Neuron (in vitro differentiated cells): ENCODE measurements around the gene DUOX2.
"Not testable (repeated sequence)": the region's sequence is repeated elsewhere in the genome, so short reads cannot be mapped to it uniquely, and the experiment has no call there.

ENCODE experiments used
- H2AFZ ChIP-seq: one replicate; pipeline ENCODE4 v1.6.1; 2013; ENCODE audit warnings: low read depth, mild to moderate bottlenecking, inconsistent platforms, low read length, moderate library complexity
- H3K27me3 ChIP-seq: one replicate; pipeline ENCODE4 v1.6.1; 2013; ENCODE audit warnings: low read length; ENCODE audit not compliant: insufficient read depth
- H3K36me3 ChIP-seq: one replicate; pipeline ENCODE4 v1.6.1; 2013; ENCODE audit warnings: low read length; ENCODE audit not compliant: insufficient read depth
- H3K4me1 ChIP-seq: one replicate; pipeline ENCODE4 v1.6.1; 2013; ENCODE audit warnings: low read length; ENCODE audit not compliant: insufficient read depth
- H3K4me3 ChIP-seq: 2 replicates; pipeline ENCODE4 v1.5.1; 2013; ENCODE audit warnings: mild to moderate bottlenecking, low read length, moderate library complexity
- H3K9me3 ChIP-seq: one replicate; pipeline ENCODE4 v1.6.1; 2013; ENCODE audit warnings: low read length

The DUOX2 gene

GRCh38 chr15:45147606-45148005 is 33.6 kb upstream of the DUOX2 start:
- H3K4me3 ChIP-seq = no peak overlapping the region
- H2AFZ ChIP-seq = no peak overlapping the region
- H3K36me3 ChIP-seq = no peaks in the 10 kb centered on the region
- peaks cover 11% of the 10 kb centered on the region for H3K27me3 ChIP-seq
- no peaks in the 10 kb centered on the region for H3K9me3 ChIP-seq
- H3K4me1 ChIP-seq = no peaks in the 10 kb centered on the region

GRCh38 chr15:45146405-45146804 is 32.4 kb upstream of the DUOX2 start:
- Histone ChIP-seq H3K4me1 (no peaks in the 10 kb centered on the region), H3K4me3 (no peak overlapping the region), H3K9me3 (no peaks in the 10 kb centered on the region), H3K36me3 (no peaks in the 10 kb centered on the region), H2AFZ (no peak overlapping the region), H3K27me3 (peaks cover 16% of the 10 kb centered on the region)

- Histone ChIP-seq H3K4me3 (no peak overlapping the region), H3K27me3 (peaks cover 28% of the 10 kb centered on the region), H3K36me3 (no peaks in the 10 kb centered on the region)
These were observed 30.8 kb upstream of the DUOX2 start for GRCh38 chr15:45144775-45145174.

GRCh38 chr15:45143946-45144345 is 30.0 kb upstream of the DUOX2 start:
- H3K36me3 ChIP-seq = no peaks in the 10 kb centered on the region
- no peak overlapping the region for H2AFZ ChIP-seq
- H3K9me3 ChIP-seq = no peaks in the 10 kb centered on the region
- H3K27me3 ChIP-seq = peaks cover 29% of the 10 kb centered on the region
- no peak overlapping the region for H3K4me3 ChIP-seq
- no peaks in the 10 kb centered on the region for H3K4me1 ChIP-seq

More at GRCh38 chr15:45144775-45145174, 30.8 kb upstream of the DUOX2 start:
- Histone ChIP-seq H3K4me1 (no peaks in the 10 kb centered on the region), H2AFZ (no peak overlapping the region), H3K9me3 (no peaks in the 10 kb centered on the region)

- Histone ChIP-seq H3K36me3 (no peaks in the 10 kb centered on the region), H3K4me1 (no peaks in the 10 kb centered on the region), H3K4me3 (no peak overlapping the region), H3K9me3 (no peaks in the 10 kb centered on the region), H3K27me3 (peaks cover 32% of the 10 kb centered on the region), H2AFZ (no peak overlapping the region)
These were observed 29.1 kb upstream of the DUOX2 start for GRCh38 chr15:45143056-45143455.

GRCh38 chr15:45141386-45141785 is 27.4 kb upstream of the DUOX2 start:
- H3K4me3 ChIP-seq = no peak overlapping the region

GRCh38 chr15:45140557-45141250 is 26.7 kb upstream of the DUOX2 start:
- Histone ChIP-seq H3K27me3 (peaks cover 48% of the 10 kb centered on the region), H2AFZ (no peak overlapping the region), H3K4me3 (no peak overlapping the region), H3K36me3 (no peaks in the 10 kb centered on the region), H3K9me3 (no peaks in the 10 kb centered on the region), H3K4me1 (no peaks in the 10 kb centered on the region)

More at GRCh38 chr15:45141386-45141785, 27.4 kb upstream of the DUOX2 start:
- Histone ChIP-seq H3K4me1 (no peaks in the 10 kb centered on the region), H3K27me3 (peaks cover 42% of the 10 kb centered on the region), H2AFZ (no peak overlapping the region), H3K9me3 (no peaks in the 10 kb centered on the region), H3K36me3 (no peaks in the 10 kb centered on the region)

- H3K4me3 ChIP-seq = no peak overlapping the region
- no peaks in the 10 kb centered on the region for H3K9me3 ChIP-seq
- no peaks in the 10 kb centered on the region for H3K4me1 ChIP-seq
- peaks cover 55% of the 10 kb centered on the region for H3K27me3 ChIP-seq
- H2AFZ ChIP-seq = no peak overlapping the region
- no peaks in the 10 kb centered on the region for H3K36me3 ChIP-seq
These were observed 25.8 kb upstream of the DUOX2 start for GRCh38 chr15:45139770-45140169.

GRCh38 chr15:45138814-45139765 is 25.1 kb upstream of the DUOX2 start:
- peaks cover 59% of the 10 kb centered on the region for H3K27me3 ChIP-seq
- H3K36me3 ChIP-seq = no peaks in the 10 kb centered on the region
- H2AFZ ChIP-seq = no peak overlapping the region
- no peak overlapping the region for H3K4me3 ChIP-seq
- no peaks in the 10 kb centered on the region for H3K9me3 ChIP-seq
- H3K4me1 ChIP-seq = no peaks in the 10 kb centered on the region

- H3K36me3 ChIP-seq = no peaks in the 10 kb centered on the region
- peaks cover 64% of the 10 kb centered on the region for H3K27me3 ChIP-seq
These were observed 23.7 kb upstream of the DUOX2 start for GRCh38 chr15:45137703-45138102.

GRCh38 chr15:45136378-45136764 is 22.4 kb upstream of the DUOX2 start:
- no peak overlapping the region for H2AFZ ChIP-seq
- no peak overlapping the region for H3K4me3 ChIP-seq
- no peaks in the 10 kb centered on the region for H3K4me1 ChIP-seq
- H3K36me3 ChIP-seq = no peaks in the 10 kb centered on the region
- H3K27me3 ChIP-seq = peaks cover 73% of the 10 kb centered on the region
- H3K9me3 ChIP-seq = no peaks in the 10 kb centered on the region

More at GRCh38 chr15:45137703-45138102, 23.7 kb upstream of the DUOX2 start:
- Histone ChIP-seq H3K4me3 (no peak overlapping the region), H2AFZ (no peak overlapping the region), H3K9me3 (no peaks in the 10 kb centered on the region), H3K4me1 (no peaks in the 10 kb centered on the region)

GRCh38 chr15:45135705-45136377 is 21.9 kb upstream of the DUOX2 start:
- H3K9me3 ChIP-seq, H3K4me3 ChIP-seq, H3K36me3 ChIP-seq, H2AFZ ChIP-seq, H3K4me1 ChIP-seq: not testable (repeated sequence)
- H3K27me3 ChIP-seq = peaks cover 74% of the 10 kb centered on the region
